SU-DHL-6 (cell line): ENCODE measurements around the gene TIMM17A.

Experiments used
- H2AFZ ChIP-seq: fragments of 200-600 bp; sonication (generic); 2 replicates; pipeline ENCODE4 v1.6.1; 2014; ENCODE audit warnings: low read depth, mild to moderate bottlenecking, moderate library complexity, mixed read lengths, antibody characterized with exemption, low read length; ENCODE audit not compliant: severe bottlenecking
- H3F3A ChIP-seq: fragments of 200-600 bp; shearing (Covaris generic); 2 replicates; pipeline ENCODE4 v1.6.0; 2016; ENCODE audit warnings: antibody characterized with exemption, mild to moderate bottlenecking; ENCODE audit not compliant: insufficient read depth
- H3K27ac ChIP-seq: fragments of 200-600 bp; sonication (generic); 2 replicates; pipeline ENCODE4 v1.5.1; 2016; ENCODE audit warnings: low read depth, mild to moderate bottlenecking, low read length, moderate library complexity, mixed read lengths
- H3K27me3 ChIP-seq: fragments of 200-600 bp; sonication (generic), shearing (Covaris generic); 2 replicates; pipeline ENCODE4 v1.6.0; 2014; ENCODE audit warnings: mild to moderate bottlenecking, low read length
- H3K36me3 ChIP-seq: fragments of 200-600 bp; sonication (generic); 2 replicates; pipeline ENCODE4 v1.6.1; 2014; ENCODE audit warnings: mild to moderate bottlenecking, low read length, mixed read lengths
- H3K4me2 ChIP-seq: fragments of 300-600, 200-600 bp; shearing (Covaris generic), sonication (generic); 2 replicates; pipeline ENCODE4 v1.6.0; 2014; ENCODE audit warnings: low read length, low read depth, mild to moderate bottlenecking; ENCODE audit not compliant: poor library complexity, severe bottlenecking
- H3K4me3 ChIP-seq: fragments of 200-600 bp; sonication (generic); 2 replicates; pipeline ENCODE4 v1.5.1; 2014; ENCODE audit warnings: antibody characterized with exemption, low read length, mild to moderate bottlenecking, mixed read lengths; ENCODE audit not compliant: insufficient read depth, poor library complexity, severe bottlenecking
- H3K79me2 ChIP-seq: fragments of 200-600 bp; sonication (generic); 2 replicates; pipeline ENCODE4 v1.6.1; 2014; ENCODE audit warnings: mild to moderate bottlenecking, low read length, moderate library complexity; ENCODE audit not compliant: insufficient read depth
- H3K9ac ChIP-seq: fragments of 200-600 bp; sonication (generic); 2 replicates; pipeline ENCODE4 v1.7.0; 2014; ENCODE audit warnings: mild to moderate bottlenecking, low read length
- H3K9me2 ChIP-seq: fragments of 200-600 bp; sonication (generic); replicated peaks from 2 replicates; pipeline ENCODE4 v1.6.1; 2014; ENCODE audit warnings: low read length; ENCODE audit not compliant: insufficient read depth
- H3K9me3 ChIP-seq: fragments of 200-600 bp; sonication (generic); 2 replicates; pipeline ENCODE4 v1.6.1; 2014; ENCODE audit warnings: low read length, mixed read lengths; ENCODE audit not compliant: insufficient read depth
- H4K20me1 ChIP-seq: fragments of 200-600 bp; sonication (generic); 2 replicates; pipeline ENCODE4 v1.6.1; 2014; ENCODE audit warnings: low read depth, mild to moderate bottlenecking, antibody characterized with exemption, low read length, moderate library complexity, mixed read lengths
- CTCF ChIP-seq: fragments of 200-600 bp; sonication (generic); IDR thresholded peaks from one replicate; pipeline ENCODE4 v1.5.1; 2017; ENCODE audit warnings: antibody characterized with exemption, mild to moderate bottlenecking, low read length, moderate library complexity; ENCODE audit not compliant: insufficient read depth, poor library complexity, severe bottlenecking
- EZH2phosphoT487 ChIP-seq: fragments of 200-600 bp; sonication (generic), shearing (Covaris generic); conservative IDR thresholded peaks from 2 replicates; pipeline ENCODE4 v1.6.1; 2018; ENCODE audit warnings: mild to moderate bottlenecking, antibody characterized with exemption, low read length, moderate library complexity, mixed read lengths

Gene TIMM17A

GRCh38 chr1:202002507-202002906 lies 47.2 kb downstream of the TIMM17A start:
- Histone ChIP-seq H2AFZ (no peak overlapping the region), H3K4me2 (no peak overlapping the region), H4K20me1 (no peaks in the 10 kb centered on the region), H3K4me3 (no peak overlapping the region), H3F3A (no peaks in the 10 kb centered on the region), H3K9me2 (no peaks in the 10 kb centered on the region), H3K79me2 (no peaks in the 10 kb centered on the region), H3K36me3 (no peaks in the 10 kb centered on the region), H3K9me3 (no peaks in the 10 kb centered on the region), H3K27me3 (no peaks in the 10 kb centered on the region), H3K9ac (no peak overlapping the region), H3K27ac (no peak overlapping the region)
- no peak for TF ChIP-seq EZH2phosphoT487
- TF ChIP-seq CTCF: no peak

GRCh38 chr1:202004711-202005110 lies 49.4 kb downstream of the TIMM17A start:
- Histone ChIP-seq H3K9me3 (no peaks in the 10 kb centered on the region), H3K9me2 (no peaks in the 10 kb centered on the region), H3K36me3 (no peaks in the 10 kb centered on the region), H3K27me3 (no peaks in the 10 kb centered on the region), H3K9ac (no peak overlapping the region), H3K79me2 (no peaks in the 10 kb centered on the region), H3K4me2 (no peak overlapping the region), H3K27ac (no peak overlapping the region), H2AFZ (no peak overlapping the region), H4K20me1 (no peaks in the 10 kb centered on the region), H3K4me3 (no peak overlapping the region), H3F3A (no peaks in the 10 kb centered on the region)
- no peak for TF ChIP-seq CTCF
- TF ChIP-seq EZH2phosphoT487: no peak

GRCh38 chr1:202005958-202006357 lies 50.7 kb downstream of the TIMM17A start:
- H3K4me2 ChIP-seq: no peak overlapping the region

More at GRCh38 chr1:202005958-202006357, 50.7 kb downstream of the TIMM17A start:
- Histone ChIP-seq H3K4me3 (no peak overlapping the region), H3K27me3 (no peaks in the 10 kb centered on the region), H4K20me1 (no peaks in the 10 kb centered on the region), H3K27ac (no peak overlapping the region), H3K79me2 (no peaks in the 10 kb centered on the region), H3K9ac (no peak overlapping the region), H3K36me3 (no peaks in the 10 kb centered on the region), H3K9me3 (no peaks in the 10 kb centered on the region), H3F3A (no peaks in the 10 kb centered on the region), H3K9me2 (no peaks in the 10 kb centered on the region), H2AFZ (no peak overlapping the region)
- TF ChIP-seq EZH2phosphoT487 (no peak), CTCF (no peak)
